ENCODE measurements around the gene ZCCHC24.

The ZCCHC24 gene

GRCh38 chr10:79491143-79491835, 45.9 kb upstream of the ZCCHC24 start:
- H4K91ac ChIP-seq (ENCODE audit: low read depth, low read length) = no peak overlapping the region
- no peak overlapping the region for H3K4me2 ChIP-seq (ENCODE audit: low read length)
- no peak overlapping the region for H3K4ac ChIP-seq (ENCODE audit: low read depth, low read length)
- peak in 1 of 2 donors; percentile 35 for DNase-seq
- H3K27me3 ChIP-seq (ENCODE audit: insufficient read depth, low read length) = no peaks in the 10 kb centered on the region
- H3K79me2 ChIP-seq (ENCODE audit: control insufficient read depth, insufficient read depth, low read length, poor library complexity) = no peaks in the 10 kb centered on the region
- no peak overlapping the region for H3K14ac ChIP-seq (ENCODE audit: low read length)
- no peak overlapping the region for H3K18ac ChIP-seq (ENCODE audit: low read length)
- H2BK5ac ChIP-seq (ENCODE audit: low read depth, low read length, poor library complexity) = no peak overlapping the region
- no peak overlapping the region for H2BK12ac ChIP-seq (ENCODE audit: low read length)
- peaks cover 2% of the 10 kb centered on the region for H3K9me3 ChIP-seq (ENCODE audit: insufficient read depth, low read depth, low read length)
- H2BK120ac ChIP-seq (ENCODE audit: insufficient read depth, low read length, poor library complexity) = no peak overlapping the region
- no peak overlapping the region for H2AFZ ChIP-seq (ENCODE audit: insufficient read depth, low read length, poor library complexity)
- H3K9ac ChIP-seq (ENCODE audit: low read length) = no peak overlapping the region
- H3K36me3 ChIP-seq (ENCODE audit: control insufficient read depth in 1 of 2, insufficient read depth in 2 of 2, low read length in 2 of 2) = no peaks in the 10 kb centered on the region
- no peak overlapping the region for H3K4me3 ChIP-seq (ENCODE audit: low read depth, low read length)
- no peaks in the 10 kb centered on the region for H3K79me1 ChIP-seq (ENCODE audit: low read length)
- no CpG with 5 or more reads among the region's 6 CpGs for WGBS (ENCODE audit: extremely low coverage, insufficient coverage, insufficient read length)
- H2AK5ac ChIP-seq (ENCODE audit: low read length) = no peak overlapping the region
- no peak overlapping the region for H4K8ac ChIP-seq (ENCODE audit: low read depth, low read length)
- H3K23ac ChIP-seq (ENCODE audit: low read length) = no peak overlapping the region
- no peak overlapping the region for H4K12ac ChIP-seq (ENCODE audit: low read depth, low read length)
- peaks cover 3 to 20% of the 10 kb centered on the region in 2 experiments for H3K4me1 ChIP-seq (ENCODE audit: control insufficient read depth in 1 of 2, insufficient read depth in 2 of 2, low read length in 2 of 2)
- H3K27ac ChIP-seq (ENCODE audit: low read depth, low read length) = no peak overlapping the region

GRCh38 chr10:79490400-79491142, 45.1 kb upstream of the ZCCHC24 start:
- no peak overlapping the region for H3K18ac ChIP-seq (ENCODE audit: low read length)
- no peak overlapping the region for H2BK5ac ChIP-seq (ENCODE audit: low read depth, low read length, poor library complexity)
- H3K23ac ChIP-seq (ENCODE audit: low read length) = no peak overlapping the region
- H2BK12ac ChIP-seq (ENCODE audit: low read length) = no peak overlapping the region
- no peak overlapping the region for H3K4ac ChIP-seq (ENCODE audit: low read depth, low read length)
- no peak overlapping the region for H2AFZ ChIP-seq (ENCODE audit: insufficient read depth, low read length, poor library complexity)
- no peak overlapping the region for H4K12ac ChIP-seq (ENCODE audit: low read depth, low read length)
- no peak overlapping the region for H3K27ac ChIP-seq (ENCODE audit: low read depth, low read length)
- no peak overlapping the region for H2AK5ac ChIP-seq (ENCODE audit: low read length)
- H3K79me1 ChIP-seq (ENCODE audit: low read length) = no peaks in the 10 kb centered on the region
- no peak for DNase-seq
- no peaks in the 10 kb centered on the region for H3K79me2 ChIP-seq (ENCODE audit: control insufficient read depth, insufficient read depth, low read length, poor library complexity)
- H3K9ac ChIP-seq (ENCODE audit: low read length) = no peak overlapping the region
- WGBS (ENCODE audit: extremely low coverage, insufficient coverage, insufficient read length) = no CpG with 5 or more reads among the region's 9 CpGs
- no peak overlapping the region for H4K8ac ChIP-seq (ENCODE audit: low read depth, low read length)
- no peak overlapping the region for H3K4me2 ChIP-seq (ENCODE audit: low read length)
- peaks cover 3 to 20% of the 10 kb centered on the region in 2 experiments for H3K4me1 ChIP-seq (ENCODE audit: control insufficient read depth in 1 of 2, insufficient read depth in 2 of 2, low read length in 2 of 2)
- no peaks in the 10 kb centered on the region for H3K27me3 ChIP-seq (ENCODE audit: insufficient read depth, low read length)
- no peak overlapping the region for H4K91ac ChIP-seq (ENCODE audit: low read depth, low read length)
- H3K4me3 ChIP-seq (ENCODE audit: low read depth, low read length) = no peak overlapping the region
- no peaks in the 10 kb centered on the region for H3K36me3 ChIP-seq (ENCODE audit: control insufficient read depth in 1 of 2, insufficient read depth in 2 of 2, low read length in 2 of 2)
- no peak overlapping the region for H3K14ac ChIP-seq (ENCODE audit: low read length)
- H2BK120ac ChIP-seq (ENCODE audit: insufficient read depth, low read length, poor library complexity) = no peak overlapping the region
- peaks cover 2% of the 10 kb centered on the region for H3K9me3 ChIP-seq (ENCODE audit: insufficient read depth, low read depth, low read length)

GRCh38 chr10:79488870-79489269, 43.4 kb upstream of the ZCCHC24 start:
- H3K4me3 ChIP-seq (ENCODE audit: low read depth, low read length) = no peak overlapping the region
- H3K36me3 ChIP-seq (ENCODE audit: control insufficient read depth in 1 of 2, insufficient read depth in 2 of 2, low read length in 2 of 2) = no peaks in the 10 kb centered on the region
- H4K91ac ChIP-seq (ENCODE audit: low read depth, low read length) = no peak overlapping the region
- H3K14ac ChIP-seq (ENCODE audit: low read length) = no peak overlapping the region
- WGBS (ENCODE audit: extremely low coverage, insufficient coverage, insufficient read length) = no CpG with 5 or more reads among the region's 3 CpGs
- no peak overlapping the region for H3K4me2 ChIP-seq (ENCODE audit: low read length)
- no peak overlapping the region for H2AFZ ChIP-seq (ENCODE audit: insufficient read depth, low read length, poor library complexity)
- no peak overlapping the region for H2AK5ac ChIP-seq (ENCODE audit: low read length)
- H2BK5ac ChIP-seq (ENCODE audit: low read depth, low read length, poor library complexity) = no peak overlapping the region
- peaks cover 2% of the 10 kb centered on the region for H3K9me3 ChIP-seq (ENCODE audit: insufficient read depth, low read depth, low read length)
- no peak overlapping the region for H4K8ac ChIP-seq (ENCODE audit: low read depth, low read length)
- H3K27ac ChIP-seq (ENCODE audit: low read depth, low read length) = no peak overlapping the region
- DNase-seq = no peak
- no peaks in the 10 kb centered on the region for H3K79me1 ChIP-seq (ENCODE audit: low read length)
- H3K4ac ChIP-seq (ENCODE audit: low read depth, low read length) = no peak overlapping the region
- H3K9ac ChIP-seq (ENCODE audit: low read length) = no peak overlapping the region
- H3K18ac ChIP-seq (ENCODE audit: low read length) = no peak overlapping the region
- H2BK120ac ChIP-seq (ENCODE audit: insufficient read depth, low read length, poor library complexity) = no peak overlapping the region
- H2BK12ac ChIP-seq (ENCODE audit: low read length) = no peak overlapping the region
- H3K4me1 ChIP-seq (ENCODE audit: control insufficient read depth in 1 of 2, insufficient read depth in 2 of 2, low read length in 2 of 2) = peaks cover 3 to 24% of the 10 kb centered on the region in 2 experiments
- H3K27me3 ChIP-seq (ENCODE audit: insufficient read depth, low read length) = no peaks in the 10 kb centered on the region
- no peaks in the 10 kb centered on the region for H3K79me2 ChIP-seq (ENCODE audit: control insufficient read depth, insufficient read depth, low read length, poor library complexity)
- no peak overlapping the region for H3K23ac ChIP-seq (ENCODE audit: low read length)
- no peak overlapping the region for H4K12ac ChIP-seq (ENCODE audit: low read depth, low read length)

- H3K4me3 ChIP-seq (ENCODE audit: low read depth, low read length) = no peak overlapping the region
- H2BK120ac ChIP-seq (ENCODE audit: insufficient read depth, low read length, poor library complexity) = no peak overlapping the region
- no peak overlapping the region for H3K18ac ChIP-seq (ENCODE audit: low read length)
- H3K4me1 ChIP-seq (ENCODE audit: control insufficient read depth in 1 of 2, insufficient read depth in 2 of 2, low read length in 2 of 2) = peaks cover 6 to 28% of the 10 kb centered on the region in 2 experiments
- peaks cover 2% of the 10 kb centered on the region for H3K9me3 ChIP-seq (ENCODE audit: insufficient read depth, low read depth, low read length)
- H4K8ac ChIP-seq (ENCODE audit: low read depth, low read length) = no peak overlapping the region
- DNase-seq = peak; percentile 72 to 80
- no peak overlapping the region for H2BK12ac ChIP-seq (ENCODE audit: low read length)
- no peak overlapping the region for H3K23ac ChIP-seq (ENCODE audit: low read length)
- H3K27me3 ChIP-seq (ENCODE audit: insufficient read depth, low read length) = no peaks in the 10 kb centered on the region
- no peaks in the 10 kb centered on the region for H3K36me3 ChIP-seq (ENCODE audit: control insufficient read depth in 1 of 2, insufficient read depth in 2 of 2, low read length in 2 of 2)
- H3K79me1 ChIP-seq (ENCODE audit: low read length) = peaks cover 3% of the 10 kb centered on the region
- no peak overlapping the region for H4K91ac ChIP-seq (ENCODE audit: low read depth, low read length)
- H3K14ac ChIP-seq (ENCODE audit: low read length) = no peak overlapping the region
- no peak overlapping the region for H2AK5ac ChIP-seq (ENCODE audit: low read length)
- no peak overlapping the region for H4K12ac ChIP-seq (ENCODE audit: low read depth, low read length)
- no peak overlapping the region for H3K27ac ChIP-seq (ENCODE audit: low read depth, low read length)
- H3K9ac ChIP-seq (ENCODE audit: low read length) = no peak overlapping the region
- no peaks in the 10 kb centered on the region for H3K79me2 ChIP-seq (ENCODE audit: control insufficient read depth, insufficient read depth, low read length, poor library complexity)
- no CpG with 5 or more reads among the region's 5 CpGs for WGBS (ENCODE audit: extremely low coverage, insufficient coverage, insufficient read length)
- no peak overlapping the region for H2BK5ac ChIP-seq (ENCODE audit: low read depth, low read length, poor library complexity)
- H2AFZ ChIP-seq (ENCODE audit: insufficient read depth, low read length, poor library complexity) = no peak overlapping the region
- H3K4me2 ChIP-seq (ENCODE audit: low read length) = peak overlapping the region; percentile 1
- H3K4ac ChIP-seq (ENCODE audit: low read depth, low read length) = no peak overlapping the region
Observed at GRCh38 chr10:79488336-79488735, 42.9 kb upstream of the ZCCHC24 start.

Measured in trophoblast cell (in vitro differentiated cells and primary cell).